ENCODE results near the gene TRIM67.

TRIM67 gene

DNA sequence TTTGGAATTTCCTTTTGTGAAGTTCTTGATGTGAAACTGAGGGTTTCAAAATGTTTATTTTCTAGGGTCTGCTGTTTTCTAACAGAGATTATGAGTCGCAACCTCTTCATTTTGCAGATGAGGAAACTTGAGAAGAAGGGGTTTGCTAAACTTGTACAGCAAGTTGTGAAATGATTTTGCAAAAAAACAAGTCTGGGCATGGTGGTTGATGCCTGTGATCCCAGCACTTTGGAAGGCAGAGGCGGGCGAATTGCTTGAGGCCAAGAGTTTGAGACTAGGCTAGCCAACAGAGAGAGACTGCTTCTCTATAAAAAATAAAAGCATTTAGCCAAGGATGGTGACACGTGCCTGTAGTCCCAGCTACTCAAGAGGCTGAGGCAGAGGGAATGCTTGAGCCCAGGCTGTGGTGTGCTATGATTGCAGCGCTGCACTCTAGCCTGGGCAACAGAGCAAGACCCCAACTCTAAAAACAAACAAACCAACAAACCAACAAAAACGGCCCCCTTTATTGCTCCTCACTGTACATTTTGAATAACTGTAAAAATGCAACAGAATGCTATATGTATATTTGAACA lies 9.9 kb downstream of the TRIM67 start:
- Histone ChIP-seq H3K27ac (ENCODE audit: insufficient read depth in 1 of 2, low read depth in 1 of 2, low read length in 2 of 2, poor library complexity in 1 of 2, severe bottlenecking in 2 of 2) (no peak overlapping the region), H3K4me3 (ENCODE audit: control insufficient read depth in 1 of 7, extremely low read depth in 1 of 7, insufficient read depth in 4 of 7, low read depth in 2 of 7, low read length in 6 of 7) (no peak overlapping the region), H3K4me1 (ENCODE audit: control extremely low read depth in 1 of 4, control insufficient read depth in 4 of 4, insufficient read depth in 4 of 4, low read length in 3 of 4) (no peaks in the 10 kb centered on the region), H3K27me3 (replicated peaks in 2 of 5; ENCODE audit: control insufficient read depth in 4 of 5, insufficient read depth in 5 of 5, low read length in 4 of 5) (peaks cover 3 to 48% (median 13%) of the 10 kb centered on the region in 5 experiments), H3K36me3 (ENCODE audit: control insufficient read depth in 4 of 4, insufficient read depth in 4 of 4, low read length in 3 of 4) (no peaks in the 10 kb centered on the region), H3K9me3 (ENCODE audit: control extremely low read depth in 1 of 5, control insufficient read depth in 4 of 5, insufficient read depth in 2 of 5, low read depth in 1 of 5, low read length in 4 of 5) (peaks cover 0 to 3% (median 0%) of the 10 kb centered on the region in 5 experiments)
- WGBS (ENCODE audit: insufficient coverage) = 97% methylated on average over 3 of the region's 6 CpGs
- ChIA-PET CTCF (interaction anchor here (1.4 kb wide), 1 partner anchor 15 kb away, joined by 3 read pairs; no protein-coding TSS in a partner anchor), POLR2A (no interaction called here)
- DNase-seq = no peak

DNA sequence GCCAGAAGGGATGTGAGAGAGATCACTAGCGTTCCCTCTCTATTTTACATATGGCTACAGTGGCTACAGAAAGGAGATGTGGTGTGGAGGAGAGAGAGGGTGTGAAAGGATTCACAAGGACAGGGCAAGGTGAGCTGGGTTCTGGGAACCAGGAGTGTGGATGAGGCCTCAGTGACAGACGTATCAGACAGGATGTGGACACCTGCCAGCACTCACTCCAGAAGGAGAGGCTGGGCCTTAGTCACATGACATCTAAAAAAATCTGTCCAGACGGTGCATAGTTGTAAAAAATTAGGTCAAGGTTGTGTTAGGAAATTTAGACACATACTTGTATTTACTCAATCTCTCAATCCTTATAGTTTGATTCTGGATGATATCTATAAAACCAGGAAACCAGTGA lies 10.6 kb downstream of the TRIM67 start:
- no peak overlapping the region for H3K4me3 ChIP-seq (ENCODE audit: control insufficient read depth in 1 of 7, extremely low read depth in 1 of 7, insufficient read depth in 4 of 7, low read depth in 2 of 7, low read length in 6 of 7)
- no peak overlapping the region for H3K27ac ChIP-seq (ENCODE audit: insufficient read depth in 1 of 2, low read depth in 1 of 2, low read length in 2 of 2, poor library complexity in 1 of 2, severe bottlenecking in 2 of 2)
- peaks cover 3 to 51% (median 15%) of the 10 kb centered on the region in 5 experiments for H3K27me3 ChIP-seq (replicated peaks in 2 of 5; ENCODE audit: control insufficient read depth in 4 of 5, insufficient read depth in 5 of 5, low read length in 4 of 5)
- WGBS (ENCODE audit: insufficient coverage) = 47% methylated on average over 2 of the region's 3 CpGs
- H3K36me3 ChIP-seq (ENCODE audit: control insufficient read depth in 4 of 4, insufficient read depth in 4 of 4, low read length in 3 of 4) = no peaks in the 10 kb centered on the region
- no peaks in the 10 kb centered on the region for H3K4me1 ChIP-seq (ENCODE audit: control extremely low read depth in 1 of 4, control insufficient read depth in 4 of 4, insufficient read depth in 4 of 4, low read length in 3 of 4)
- DNase-seq = no peak
- ChIA-PET POLR2A (no interaction called here), CTCF (no interaction called here)
- peaks cover 0 to 3% (median 0%) of the 10 kb centered on the region in 5 experiments for H3K9me3 ChIP-seq (ENCODE audit: control extremely low read depth in 1 of 5, control insufficient read depth in 4 of 5, insufficient read depth in 2 of 5, low read depth in 1 of 5, low read length in 4 of 5)

DNA sequence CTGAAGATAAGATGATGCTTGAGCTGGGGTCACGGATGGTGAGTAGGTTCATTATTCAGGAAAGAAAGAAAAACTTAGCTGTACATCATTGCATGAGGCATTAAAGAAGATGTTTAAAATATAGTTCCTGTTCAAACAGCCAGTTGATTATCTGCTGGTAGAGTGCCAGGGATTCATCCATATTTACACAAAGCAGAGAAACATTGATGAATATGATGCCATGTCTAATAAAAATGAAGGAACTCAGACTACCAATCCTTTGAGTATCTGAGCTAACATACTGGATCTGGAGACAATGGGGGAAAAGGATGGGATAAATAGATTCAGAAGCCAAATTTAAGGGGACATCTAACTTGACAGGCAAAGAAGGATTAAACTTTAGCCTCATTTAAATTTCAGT lies 14.6 kb downstream of the TRIM67 start:
- CTCF ChIA-PET = no interaction called here

DNA sequence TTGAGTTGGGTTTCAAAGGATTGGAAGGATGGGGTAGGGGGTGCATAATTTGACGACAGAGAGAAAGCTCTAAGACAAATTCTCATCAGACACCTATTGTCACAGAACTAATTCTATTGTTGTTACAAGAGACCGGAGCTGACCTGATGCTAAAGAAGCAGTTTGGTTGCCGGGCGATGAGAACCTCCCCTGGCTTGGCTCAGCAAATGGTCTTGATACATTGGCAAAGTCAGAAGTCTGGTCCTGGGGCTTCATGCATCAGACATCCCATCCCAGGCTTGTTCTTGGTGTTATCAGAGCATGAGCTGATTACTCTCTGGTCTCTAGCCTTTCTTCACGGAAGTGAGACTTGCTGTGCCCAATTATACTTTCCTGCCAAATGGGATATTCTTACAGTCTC lies 15.4 kb downstream of the TRIM67 start:
- 88% methylated on average over 4 of the region's 5 CpGs for WGBS (ENCODE audit: insufficient coverage)
- POLR2A ChIA-PET = no interaction called here
- CTCF ChIA-PET = no interaction called here

More for the DNA sequence above, 14.6 kb downstream of the TRIM67 start:
- POLR2A ChIA-PET = no interaction called here
- no peak for DNase-seq
- peaks cover 2 to 9% (median 3%) of the 10 kb centered on the region in 5 experiments for H3K9me3 ChIP-seq (ENCODE audit: control extremely low read depth in 1 of 5, control insufficient read depth in 4 of 5, insufficient read depth in 2 of 5, low read depth in 1 of 5, low read length in 4 of 5)
- no peak overlapping the region for H3K27ac ChIP-seq (ENCODE audit: insufficient read depth in 1 of 2, low read depth in 1 of 2, low read length in 2 of 2, poor library complexity in 1 of 2, severe bottlenecking in 2 of 2)
- peaks cover 6 to 66% (median 24%) of the 10 kb centered on the region in 5 experiments for H3K27me3 ChIP-seq (replicated peaks in 2 of 5; ENCODE audit: control insufficient read depth in 4 of 5, insufficient read depth in 5 of 5, low read length in 4 of 5)
- H3K4me1 ChIP-seq (ENCODE audit: control extremely low read depth in 1 of 4, control insufficient read depth in 4 of 4, insufficient read depth in 4 of 4, low read length in 3 of 4) = no peaks in the 10 kb centered on the region
- 63% methylated on average over 1 of the region's 1 CpG for WGBS (ENCODE audit: insufficient coverage)
- H3K36me3 ChIP-seq (ENCODE audit: control insufficient read depth in 4 of 4, insufficient read depth in 4 of 4, low read length in 3 of 4) = no peaks in the 10 kb centered on the region
- no peak overlapping the region for H3K4me3 ChIP-seq (ENCODE audit: control insufficient read depth in 1 of 7, extremely low read depth in 1 of 7, insufficient read depth in 4 of 7, low read depth in 2 of 7, low read length in 6 of 7)

DNA sequence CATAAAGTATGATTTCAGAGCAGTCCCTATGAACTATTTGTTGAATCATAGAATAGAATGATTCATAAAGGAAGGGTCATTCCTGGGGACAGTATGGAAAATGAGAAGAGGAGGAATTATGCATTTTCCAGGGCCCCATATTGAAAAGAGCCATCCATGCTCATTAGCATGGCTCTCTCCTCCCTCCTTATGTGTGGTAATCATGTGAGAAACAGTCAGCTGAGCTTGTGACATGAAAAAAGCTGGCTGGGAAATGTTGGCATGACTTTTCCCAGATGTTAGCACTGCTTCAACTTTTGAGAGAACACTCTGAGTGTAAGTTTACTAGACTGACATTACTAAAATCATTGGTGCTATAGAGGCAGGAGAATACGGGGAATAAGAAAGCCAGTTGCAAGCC lies 16.1 kb downstream of the TRIM67 start:
- Histone ChIP-seq H3K27ac (ENCODE audit: insufficient read depth in 1 of 2, low read depth in 1 of 2, low read length in 2 of 2, poor library complexity in 1 of 2, severe bottlenecking in 2 of 2) (no peak overlapping the region), H3K27me3 (replicated peaks in 2 of 5; ENCODE audit: control insufficient read depth in 4 of 5, insufficient read depth in 5 of 5, low read length in 4 of 5) (peaks cover 6 to 71% (median 33%) of the 10 kb centered on the region in 5 experiments), H3K4me1 (ENCODE audit: control extremely low read depth in 1 of 4, control insufficient read depth in 4 of 4, insufficient read depth in 4 of 4, low read length in 3 of 4) (no peaks in the 10 kb centered on the region), H3K9me3 (ENCODE audit: control extremely low read depth in 1 of 5, control insufficient read depth in 4 of 5, insufficient read depth in 2 of 5, low read depth in 1 of 5, low read length in 4 of 5) (peaks cover 2 to 9% (median 3%) of the 10 kb centered on the region in 5 experiments), H3K36me3 (ENCODE audit: control insufficient read depth in 4 of 4, insufficient read depth in 4 of 4, low read length in 3 of 4) (no peaks in the 10 kb centered on the region), H3K4me3 (ENCODE audit: control insufficient read depth in 1 of 7, extremely low read depth in 1 of 7, insufficient read depth in 4 of 7, low read depth in 2 of 7, low read length in 6 of 7) (no peak overlapping the region)
- 100% methylated on average over 1 of the region's 1 CpG for WGBS (ENCODE audit: insufficient coverage)
- ChIA-PET CTCF (no interaction called here), POLR2A (no interaction called here)
- no peak for DNase-seq

More for the DNA sequence above, 15.4 kb downstream of the TRIM67 start:
- no peak for DNase-seq
- no peak overlapping the region for H3K27ac ChIP-seq (ENCODE audit: insufficient read depth in 1 of 2, low read depth in 1 of 2, low read length in 2 of 2, poor library complexity in 1 of 2, severe bottlenecking in 2 of 2)
- H3K4me3 ChIP-seq (ENCODE audit: control insufficient read depth in 1 of 7, extremely low read depth in 1 of 7, insufficient read depth in 4 of 7, low read depth in 2 of 7, low read length in 6 of 7) = no peak overlapping the region
- no peaks in the 10 kb centered on the region for H3K4me1 ChIP-seq (ENCODE audit: control extremely low read depth in 1 of 4, control insufficient read depth in 4 of 4, insufficient read depth in 4 of 4, low read length in 3 of 4)
- peaks cover 2 to 9% (median 3%) of the 10 kb centered on the region in 5 experiments for H3K9me3 ChIP-seq (ENCODE audit: control extremely low read depth in 1 of 5, control insufficient read depth in 4 of 5, insufficient read depth in 2 of 5, low read depth in 1 of 5, low read length in 4 of 5)
- no peaks in the 10 kb centered on the region for H3K36me3 ChIP-seq (ENCODE audit: control insufficient read depth in 4 of 4, insufficient read depth in 4 of 4, low read length in 3 of 4)
- peaks cover 6 to 66% (median 25%) of the 10 kb centered on the region in 5 experiments for H3K27me3 ChIP-seq (replicated peaks in 2 of 5; ENCODE audit: control insufficient read depth in 4 of 5, insufficient read depth in 5 of 5, low read length in 4 of 5)

DNA sequence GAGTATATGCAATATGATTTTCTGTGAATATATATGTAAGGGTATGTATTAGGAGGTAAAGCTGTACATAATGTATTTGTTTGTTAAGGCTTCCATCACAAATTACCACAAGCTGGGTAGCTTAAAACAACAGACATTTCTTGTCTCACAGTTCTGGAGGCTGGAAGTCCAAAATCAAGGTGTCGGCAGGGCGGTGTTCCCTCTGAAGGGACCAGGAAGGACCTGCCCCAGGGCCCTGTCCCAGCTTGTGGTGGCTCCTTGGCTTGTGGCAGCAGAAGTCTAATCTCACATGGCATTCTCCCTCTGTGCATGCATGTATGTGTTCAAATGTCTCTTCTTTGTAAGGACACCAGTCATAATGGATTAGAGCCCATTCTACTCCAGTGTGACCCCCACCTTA lies 17.1 kb downstream of the TRIM67 start:
- POLR2A ChIA-PET = no interaction called here
- 100% methylated on average over 2 of the region's 2 CpGs for WGBS (ENCODE audit: insufficient coverage)
- Histone ChIP-seq H3K4me1 (ENCODE audit: control extremely low read depth in 1 of 4, control insufficient read depth in 4 of 4, insufficient read depth in 4 of 4, low read length in 3 of 4) (no peaks in the 10 kb centered on the region), H3K36me3 (ENCODE audit: control insufficient read depth in 4 of 4, insufficient read depth in 4 of 4, low read length in 3 of 4) (no peaks in the 10 kb centered on the region), H3K9me3 (ENCODE audit: control extremely low read depth in 1 of 5, control insufficient read depth in 4 of 5, insufficient read depth in 2 of 5, low read depth in 1 of 5, low read length in 4 of 5) (peaks cover 2 to 9% (median 3%) of the 10 kb centered on the region in 5 experiments), H3K4me3 (ENCODE audit: control insufficient read depth in 1 of 7, extremely low read depth in 1 of 7, insufficient read depth in 4 of 7, low read depth in 2 of 7, low read length in 6 of 7) (no peak overlapping the region), H3K27me3 (replicated peaks in 2 of 5; ENCODE audit: control insufficient read depth in 4 of 5, insufficient read depth in 5 of 5, low read length in 4 of 5) (peaks cover 6 to 74% (median 39%) of the 10 kb centered on the region in 5 experiments), H3K27ac (ENCODE audit: insufficient read depth in 1 of 2, low read depth in 1 of 2, low read length in 2 of 2, poor library complexity in 1 of 2, severe bottlenecking in 2 of 2) (no peak overlapping the region)
- CTCF ChIA-PET = no interaction called here
- DNase-seq = no peak

DNA sequence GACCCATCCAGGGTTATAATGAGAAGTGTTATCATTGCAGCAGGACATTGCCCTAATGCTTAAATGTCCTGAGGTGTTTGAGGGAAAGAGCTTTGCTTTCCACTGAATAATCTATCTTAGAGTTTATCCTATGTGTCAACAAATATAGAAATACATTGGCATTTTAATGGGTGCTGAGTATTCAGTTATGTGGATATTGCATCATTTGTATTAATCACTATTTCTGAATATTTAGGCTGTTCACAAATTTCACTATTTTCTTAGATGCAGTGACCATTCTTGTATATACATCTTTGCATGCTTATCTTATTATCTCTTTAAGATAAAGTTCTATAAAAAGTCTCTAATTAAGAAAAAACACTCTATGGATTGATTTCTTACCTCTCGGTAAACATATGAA lies 18.2 kb downstream of the TRIM67 start:
- CTCF ChIA-PET = no interaction called here
- H3K9me3 ChIP-seq (ENCODE audit: control extremely low read depth in 1 of 5, control insufficient read depth in 4 of 5, insufficient read depth in 2 of 5, low read depth in 1 of 5, low read length in 4 of 5) = peaks cover 2 to 9% (median 3%) of the 10 kb centered on the region in 5 experiments
- 100% methylated on average over 1 of the region's 1 CpG for WGBS (ENCODE audit: insufficient coverage)
- H3K36me3 ChIP-seq (ENCODE audit: control insufficient read depth in 4 of 4, insufficient read depth in 4 of 4, low read length in 3 of 4) = no peaks in the 10 kb centered on the region
- DNase-seq = no peak
- peaks cover 4 to 74% (median 36%) of the 10 kb centered on the region in 5 experiments for H3K27me3 ChIP-seq (replicated peaks in 2 of 5; ENCODE audit: control insufficient read depth in 4 of 5, insufficient read depth in 5 of 5, low read length in 4 of 5)
- POLR2A ChIA-PET = no interaction called here
- no peak overlapping the region for H3K27ac ChIP-seq (ENCODE audit: insufficient read depth in 1 of 2, low read depth in 1 of 2, low read length in 2 of 2, poor library complexity in 1 of 2, severe bottlenecking in 2 of 2)
- no peak overlapping the region for H3K4me3 ChIP-seq (ENCODE audit: control insufficient read depth in 1 of 7, extremely low read depth in 1 of 7, insufficient read depth in 4 of 7, low read depth in 2 of 7, low read length in 6 of 7)
- H3K4me1 ChIP-seq (ENCODE audit: control extremely low read depth in 1 of 4, control insufficient read depth in 4 of 4, insufficient read depth in 4 of 4, low read length in 3 of 4) = no peaks in the 10 kb centered on the region

All from common myeloid progenitor, CD34-positive (primary cell).